Endothelial cell of umbilical vein (primary cell): ENCODE measurements around the gene NECAB2. TPM values are rescaled to one million over a fixed set of nuclear protein-coding genes. Genes with fewer than 3 reads are reported as not detected.

Experiments
- BruUV-seq: library from RNA; stranded (reverse); fragments of 400-500 nt; replicated peaks from 2 replicates; lab custom pipeline; 2021; lab: Mats Ljungman, UMichigan
- CTCF ChIA-PET: fragments of 300-600, 350-600 bp; sonication (Branson Sonifier 250); formaldehyde crosslinking; loops from one replicate; lab custom pipeline; 2021; ENCODE audit warnings: antibody characterized with exemption, inconsistent platforms; lab: Charles Lee
- POLR2A ChIA-PET: fragments of 300-600, 350-600 bp; sonication (Branson Sonifier 250); formaldehyde crosslinking; loops from one replicate; lab custom pipeline; 2021; ENCODE audit warnings: antibody characterized with exemption, inconsistent platforms; lab: Charles Lee
- DNase-seq: peaks from one replicate; pipeline ENCODE4 v3.0.0-alpha.2; 2011; ENCODE audit warnings: low read depth, low spot score
- FAIRE-seq: peaks from 2 replicates; lab custom pipeline; 2011; peaks lifted over from hg19 to GRCh38; lab: Jason Lieb, UNC
- H2AFZ ChIP-seq: 2 replicates; pipeline ENCODE4 v1.6.0; 2012; ENCODE audit warnings: low read depth, low read length, control low read depth, inconsistent platforms
- H3K27ac ChIP-seq: 2 replicates; pipeline ENCODE4 v1.5.1; 2011; ENCODE audit warnings: low read depth, mild to moderate bottlenecking, control low read depth, low read length, moderate library complexity; ENCODE audit not compliant: insufficient read depth
- H3K27me3 ChIP-seq, 2 experiments: 2 replicates each; pipeline versions ENCODE4 v1.6.0 to v1.6.1; 2011; ENCODE audit warnings: low read length in 2 of 2, mixed read lengths in 1 of 2; ENCODE audit not compliant: control insufficient read depth in 2 of 2, insufficient read depth in 2 of 2
- H3K36me3 ChIP-seq, 2 experiments: 2 replicates in 1 of 2; 3 replicates in 1 of 2; pipeline ENCODE4 v1.5.1; 2011; ENCODE audit warnings: low read length in 2 of 2, mild to moderate bottlenecking in 1 of 2, moderate library complexity in 1 of 2; ENCODE audit not compliant: control insufficient read depth in 2 of 2, insufficient read depth in 2 of 2; ENCODE audit errors: extremely low read depth in 1 of 2
- H3K4me1 ChIP-seq: 3 replicates; pipeline ENCODE4 v1.5.1; 2011; ENCODE audit warnings: mild to moderate bottlenecking, low read length; ENCODE audit not compliant: control insufficient read depth, insufficient read depth; ENCODE audit errors: extremely low read depth
- H3K4me2 ChIP-seq: 2 replicates; pipeline ENCODE4 v1.6.1; 2011; ENCODE audit warnings: low read length, control low read depth, mixed read lengths; ENCODE audit not compliant: insufficient read depth
- H3K4me3 ChIP-seq, 3 experiments: fragments of 200-600 bp in 1 of 3; sonication (generic), shearing (Covaris generic) in 1 of 3; replicated peaks in 1 of 3; 2 replicates each; pipeline ENCODE4 v1.5.1; 2011 to 2016; ENCODE audit warnings: control low read depth in 3 of 3, low read length in 3 of 3, mild to moderate bottlenecking in 2 of 3, inconsistent platforms in 1 of 3, low read depth in 1 of 3, moderate library complexity in 1 of 3; ENCODE audit not compliant: insufficient read depth in 1 of 3
- H3K79me2 ChIP-seq: 2 replicates; pipeline ENCODE4 v1.6.0; 2012; ENCODE audit warnings: low read length, inconsistent platforms; ENCODE audit not compliant: control insufficient read depth, insufficient read depth
- H3K9ac ChIP-seq: replicated peaks from 2 replicates; pipeline ENCODE3; 2011; ENCODE audit warnings: low read length, control low read depth; ENCODE audit not compliant: insufficient read depth; ENCODE audit errors: extremely low read depth
- H3K9me1 ChIP-seq: replicated peaks from 3 replicates; pipeline ENCODE4 v1.6.0; 2011; ENCODE audit warnings: mild to moderate bottlenecking, low read length; ENCODE audit not compliant: control insufficient read depth, insufficient read depth; ENCODE audit errors: extremely low read depth
- H3K9me3 ChIP-seq: replicated peaks from 2 replicates; pipeline ENCODE4 v1.5.1; 2012; ENCODE audit warnings: low read length, inconsistent platforms; ENCODE audit not compliant: control insufficient read depth, insufficient read depth
- H4K20me1 ChIP-seq: replicated peaks from 2 replicates; pipeline ENCODE3; 2011; ENCODE audit warnings: mild to moderate bottlenecking, low read length; ENCODE audit not compliant: control insufficient read depth, insufficient read depth; ENCODE audit errors: extremely low read depth
- CTCF ChIP-seq, 2 donors: IDR thresholded peaks; 1 replicate in 1 of 2; 2 replicates in 1 of 2; pipeline ENCODE4 v1.5.1; 2011; ENCODE audit warnings: low read length in 2 of 2, mild to moderate bottlenecking in 2 of 2, moderate library complexity in 2 of 2, control low read depth in 1 of 2, inconsistent platforms in 1 of 2, low read depth in 1 of 2; ENCODE audit not compliant: insufficient read depth in 1 of 2; ENCODE audit errors: extremely low read depth in 1 of 2
- EZH2 ChIP-seq: IDR thresholded peaks from 2 replicates; pipeline ENCODE4 v1.6.1; 2012; ENCODE audit warnings: borderline replicate concordance, low read depth, mild to moderate bottlenecking, moderate library complexity, low read length, inconsistent platforms; ENCODE audit not compliant: severe bottlenecking
- FOS ChIP-seq: IDR thresholded peaks from 2 replicates; pipeline ENCODE4 v1.6.1; 2011; ENCODE audit warnings: mild to moderate bottlenecking, low read length, moderate library complexity, borderline replicate concordance; ENCODE audit not compliant: insufficient read depth
- GATA2 ChIP-seq: IDR thresholded peaks from 2 replicates; pipeline ENCODE4 v1.7.0; 2011; ENCODE audit warnings: low read depth, mild to moderate bottlenecking, moderate library complexity, mixed read lengths, low read length; ENCODE audit not compliant: insufficient read length, insufficient read depth
- JUN ChIP-seq: IDR thresholded peaks from 2 replicates; pipeline ENCODE4 v1.6.1; 2011; ENCODE audit warnings: borderline replicate concordance, low read depth; ENCODE audit not compliant: insufficient read length, insufficient read depth
- MAX ChIP-seq: IDR thresholded peaks from 2 replicates; pipeline ENCODE4 v1.6.1; 2011; ENCODE audit not compliant: insufficient read depth, insufficient read length
- POLR2AphosphoS5 ChIP-seq: IDR thresholded peaks from 2 replicates; pipeline ENCODE4 v1.6.1; 2012; ENCODE audit warnings: low read depth, mild to moderate bottlenecking, control low read depth, low read length, moderate library complexity; ENCODE audit not compliant: insufficient read depth
- dilution Hi-C: fragments of 300-500 bp; cut with MboI; formaldehyde crosslinking; loops from one replicate; pipeline ENCODE4 v1.15.0; 2019; ENCODE audit warnings: low sequenced_read_pairs; ENCODE audit not compliant: extremely low pct_ligation_motif_present
- intact Hi-C: fragments of 100-400 bp; cut with micrococcal nuclease; formaldehyde crosslinking; loops from one replicate; pipeline ENCODE4 v1.10.0; 2022
- polyA plus RNA-seq, 4 experiments: library from polyadenylated mRNA; depleted of rRNA in 3 of 4; stranded (reverse) in 3 of 4; unstranded in 1 of 4; fragments of >200 nt; gene quantifications; 2 replicates each; pipeline versions ENCODE4 v1.2.1 to v1.2.3, GENCODE V29; 2011 to 2012; ENCODE audit warnings: missing spikeins in 1 of 4
- total RNA-seq: library from RNA; stranded (reverse); gene quantifications from 2 replicates; pipeline ENCODE4 v1.2.3, GENCODE V29; 2021

Gene NECAB2
- total and polyA plus RNA-seq, 2 donors (not counting 3 experiments of a cell fraction or from before 2014, with no cell fraction given): 0.26 to 0.31 TPM

- FAIRE-seq (no peak), DNase-seq (no peak)
- Histone ChIP-seq H3K9me3 (no peaks in the 10 kb centered on the region), H3K36me3 (no peaks in the 10 kb centered on the region), H3K9me1 (no peaks in the 10 kb centered on the region), H3K79me2 (no peaks in the 10 kb centered on the region), H4K20me1 (no peaks in the 10 kb centered on the region), H2AFZ (no peak overlapping the region), H3K9ac (no peak overlapping the region), H3K27ac (no peak overlapping the region), H3K27me3 (no peaks in the 10 kb centered on the region), H3K4me2 (no peak overlapping the region), H3K4me1 (peaks cover 3% of the 10 kb centered on the region), H3K4me3 (no peak overlapping the region)
- dilution Hi-C loops (no loop called here), intact Hi-C loops (no loop called here)
- CTCF ChIA-PET: interaction anchor here (0.6 to 2.9 kb wide), 7 partner anchors 13 to 258 kb away, joined by 3 to 14 read pairs (median 6); partner anchors contain the start of genes MLYCD, OSGIN1 and TAF1C
- POLR2A ChIA-PET: no interaction called here
- TF ChIP-seq GATA2 (no peak), JUN (no peak), CTCF (IDR thresholded peaks at IDR 0.05; ENCODE audit: extremely low read depth in 1 of 2, insufficient read depth in 1 of 2, low read depth in 1 of 2, low read length in 2 of 2) (no peak), FOS (no peak), MAX (no peak), POLR2AphosphoS5 (no peak), EZH2 (no peak)
- no TSS peak for BruUV-seq
Measured at GRCh38 chr16:83928341-83929055, 39.5 kb upstream of the NECAB2 start.
